HL-60/S4 treated with phorbol 12-myristate 13-acetate at 8.2 ng/mL for 4 days and 3 days (cell line): Measurements from ENCODE around the gene MYOM3.
"Not testable (repeated sequence)": the region's sequence is repeated elsewhere in the genome, so short reads cannot be mapped to it uniquely, and the experiment has no call there.

Source experiments
- in situ Hi-C: fragments of 300-500 bp; cut with MboI; formaldehyde crosslinking; loops from 2 replicates; pipeline ENCODE4 v1.15.0; 2022; ENCODE audit warnings: low sequenced_read_pairs

Gene MYOM3

DNA sequence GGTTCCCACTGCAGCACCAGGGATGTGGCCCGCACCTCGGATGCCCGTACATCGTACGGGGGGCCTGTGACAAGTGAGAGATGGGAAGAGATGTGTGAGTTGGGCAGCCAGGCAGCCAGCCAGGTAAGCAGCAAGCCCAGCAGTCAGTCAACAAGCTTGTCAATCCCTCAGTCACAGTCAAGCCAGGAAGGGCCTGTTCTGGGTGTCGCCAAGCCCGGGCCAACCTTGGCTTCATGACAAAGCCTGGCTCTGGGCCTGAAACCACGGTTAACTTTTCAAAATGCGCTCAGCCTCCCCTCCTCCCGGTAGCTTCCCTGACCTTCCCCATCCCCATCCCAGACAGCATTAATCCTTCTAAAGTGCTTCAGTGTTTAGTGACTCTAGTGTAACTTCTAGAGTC lies 31.8 kb downstream of the MYOM3 start:
- in situ Hi-C loops = loop anchor here (25.0 kb wide), 1 partner anchor 307 kb away; no protein-coding TSS in a partner anchor

DNA sequence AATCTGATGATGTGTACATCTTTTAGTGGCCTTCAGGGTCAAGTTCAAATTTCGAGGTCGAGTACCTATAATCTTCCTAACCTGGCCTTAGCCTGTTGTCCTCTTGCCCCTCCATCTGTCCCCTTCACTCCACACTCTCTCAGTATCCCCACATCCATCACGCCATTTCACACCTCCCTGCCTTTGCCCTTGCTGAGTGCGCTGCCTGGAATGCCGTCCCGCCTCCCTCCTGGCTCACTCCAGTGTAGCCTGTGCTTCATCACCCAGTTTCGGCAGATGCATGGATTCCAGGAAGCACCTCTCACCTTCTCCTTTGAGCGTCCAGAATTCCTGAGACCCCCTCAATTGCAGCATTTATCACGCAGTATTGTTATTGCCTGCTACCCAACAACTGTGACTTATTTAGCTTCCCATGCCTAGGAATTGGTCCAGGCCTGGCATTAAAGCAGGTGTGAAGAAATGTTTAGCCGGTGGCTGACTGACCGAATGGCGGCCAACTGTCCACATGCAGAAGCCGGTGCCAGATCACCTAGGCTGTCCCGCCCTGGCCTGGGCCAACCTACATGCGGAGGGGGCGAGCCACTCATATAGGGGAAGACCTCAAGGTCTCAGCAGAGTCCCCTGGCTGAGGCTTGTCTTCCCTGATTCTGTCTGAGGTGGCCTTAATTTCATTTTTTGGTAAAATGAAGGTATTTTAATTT lies 34.5 kb downstream of the MYOM3 start:
- in situ Hi-C loops = loop anchor here (25.0 kb wide), 1 partner anchor 310 kb away; no protein-coding TSS in a partner anchor

DNA sequence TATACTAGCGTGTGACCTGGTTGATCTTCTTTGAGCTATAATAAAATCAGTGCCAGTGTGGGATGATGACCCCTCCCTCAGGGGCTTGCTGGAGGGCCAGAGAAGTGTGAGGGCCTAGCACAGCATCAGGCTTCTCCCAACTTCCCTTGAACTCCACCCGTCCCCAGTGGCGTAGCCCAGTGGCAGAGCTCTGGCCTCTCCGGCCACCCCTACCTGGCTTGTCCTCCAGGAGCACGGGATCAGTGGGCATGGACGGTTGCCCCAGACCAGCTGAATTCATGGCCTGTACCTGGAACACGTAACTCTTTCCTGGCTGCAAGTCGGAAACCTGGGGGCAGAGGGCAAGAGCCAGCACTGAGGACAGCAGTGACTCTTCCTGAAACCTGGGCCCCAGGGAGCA lies 36.0 kb downstream of the MYOM3 start:
- in situ Hi-C loops = loop anchor here (25.0 kb wide), 1 partner anchor 311 kb away; no protein-coding TSS in a partner anchor

DNA sequence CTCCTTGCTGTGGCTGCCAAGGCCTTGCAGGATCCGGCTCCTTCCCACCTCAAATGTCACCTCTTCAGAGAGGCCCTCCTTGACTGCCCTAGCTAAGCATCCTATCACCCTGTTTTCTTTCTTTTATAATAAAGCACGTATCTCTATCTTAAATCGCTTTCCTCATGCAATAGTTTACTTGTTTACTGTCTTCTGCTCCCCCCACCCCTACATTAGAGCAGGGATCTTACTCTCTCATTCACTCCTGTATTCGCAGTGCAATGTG lies 36.4 kb downstream of the MYOM3 start:
- in situ Hi-C loops = loop anchor here (25.0 kb wide), 1 partner anchor 312 kb away; no protein-coding TSS in a partner anchor

DNA sequence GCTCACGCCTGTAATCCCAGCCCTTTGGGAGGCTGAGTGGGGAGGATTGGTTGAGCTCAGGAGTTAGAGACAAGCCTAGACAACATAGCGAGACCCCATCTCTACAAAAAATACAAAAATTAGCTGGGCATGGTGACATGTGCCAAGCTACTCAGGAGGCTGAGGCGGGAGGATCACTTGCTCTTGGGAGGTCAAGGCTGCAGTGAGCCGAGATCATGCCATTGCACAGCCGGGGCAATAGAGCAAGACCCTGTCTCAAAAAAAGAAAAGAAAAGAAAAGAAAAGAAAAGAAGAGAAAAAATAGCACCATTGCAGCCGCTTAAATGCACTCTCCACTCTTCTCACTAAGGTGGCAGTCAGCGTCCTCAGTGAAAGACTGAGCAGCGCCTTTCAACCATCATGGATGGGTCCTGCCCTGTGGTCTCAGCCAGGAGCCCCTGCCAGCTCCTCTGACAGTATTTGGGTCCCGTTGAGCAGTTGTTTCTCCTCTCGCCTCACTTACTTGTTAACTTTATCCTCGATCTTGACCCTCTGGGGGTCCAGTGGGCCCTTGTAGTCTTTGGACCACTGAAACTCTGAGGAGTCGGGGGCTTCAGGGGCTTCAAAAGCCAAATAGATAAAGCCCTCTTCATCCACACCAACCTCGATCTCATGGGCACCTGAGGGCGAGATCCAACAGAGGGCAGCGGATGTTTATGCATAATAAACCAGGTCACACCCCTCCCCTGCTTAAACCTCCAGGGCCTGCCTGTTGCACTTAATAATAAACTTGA lies 36.9 kb downstream of the MYOM3 start:
- in situ Hi-C loops = loop anchor here (25.0 kb wide), 1 partner anchor 312 kb away; no protein-coding TSS in a partner anchor

DNA sequence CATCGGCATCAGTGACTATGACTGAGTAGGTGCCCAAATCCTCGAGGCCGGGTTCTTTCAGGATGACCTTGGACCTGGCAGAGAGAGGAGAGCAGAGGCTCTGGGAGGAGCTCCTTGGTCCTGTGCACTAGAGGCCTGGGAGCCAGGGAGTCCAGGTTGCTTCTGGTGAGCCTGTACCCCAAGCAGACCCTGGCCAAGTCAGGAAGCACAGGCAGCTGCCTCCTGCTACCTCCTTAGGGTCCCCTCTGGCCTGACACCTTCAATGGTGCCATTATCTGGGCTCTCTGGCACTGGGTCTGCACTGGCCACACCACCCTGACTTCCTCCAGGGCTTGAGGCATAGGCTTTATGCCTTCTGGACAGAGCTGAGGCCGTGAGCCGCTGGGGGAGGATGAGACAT lies 37.7 kb downstream of the MYOM3 start:
- in situ Hi-C loops = no loop called here

DNA sequence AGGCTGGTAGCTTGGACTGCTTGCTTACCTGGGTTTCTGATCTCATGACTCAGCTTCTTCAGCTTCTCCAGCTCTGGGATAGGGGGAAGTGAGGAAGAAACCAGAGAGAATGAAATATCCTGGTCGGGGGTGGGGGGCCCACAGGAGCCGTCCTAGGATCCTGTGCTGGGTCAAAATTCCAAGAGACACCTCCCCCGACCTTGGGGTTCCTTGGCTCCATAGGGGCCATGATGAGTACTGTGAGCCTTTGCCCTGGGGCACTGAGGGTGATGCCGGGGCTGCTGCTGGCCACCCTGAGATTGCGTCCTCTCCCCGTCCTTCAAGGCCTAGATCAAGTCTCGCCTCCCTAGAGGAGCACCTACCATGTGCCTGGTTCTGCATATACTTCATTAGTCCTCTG lies 40.0 kb downstream of the MYOM3 start:
- in situ Hi-C loops = no loop called here

DNA sequence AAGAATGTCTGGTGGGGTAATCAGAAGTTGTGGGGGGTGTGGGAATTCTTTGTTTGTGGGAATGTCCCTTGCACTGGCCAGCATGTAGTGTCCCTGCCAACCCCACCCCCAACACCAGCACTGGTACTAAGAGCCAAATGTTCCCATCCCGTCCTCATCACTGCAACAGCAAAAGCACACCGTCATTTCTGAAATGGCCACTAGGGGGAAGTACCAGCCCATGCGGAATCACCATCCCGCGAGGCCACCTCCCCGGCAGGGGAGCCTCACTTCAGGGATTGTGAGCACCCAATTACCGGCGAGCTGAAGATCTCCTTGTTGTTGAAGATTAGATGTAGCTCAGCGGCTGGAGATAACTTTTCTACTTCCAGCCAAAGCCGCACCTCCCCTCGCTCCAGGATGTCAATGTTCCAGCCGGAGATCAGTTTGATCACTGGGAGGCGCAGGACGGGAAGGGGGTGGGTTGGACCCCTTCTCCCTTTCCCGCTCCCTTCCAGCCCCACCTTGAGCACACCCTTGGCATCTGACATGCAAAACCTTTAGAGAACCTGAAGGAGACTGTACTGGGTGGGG lies 41.0 kb downstream of the MYOM3 start:
- in situ Hi-C loops = no loop called here

DNA sequence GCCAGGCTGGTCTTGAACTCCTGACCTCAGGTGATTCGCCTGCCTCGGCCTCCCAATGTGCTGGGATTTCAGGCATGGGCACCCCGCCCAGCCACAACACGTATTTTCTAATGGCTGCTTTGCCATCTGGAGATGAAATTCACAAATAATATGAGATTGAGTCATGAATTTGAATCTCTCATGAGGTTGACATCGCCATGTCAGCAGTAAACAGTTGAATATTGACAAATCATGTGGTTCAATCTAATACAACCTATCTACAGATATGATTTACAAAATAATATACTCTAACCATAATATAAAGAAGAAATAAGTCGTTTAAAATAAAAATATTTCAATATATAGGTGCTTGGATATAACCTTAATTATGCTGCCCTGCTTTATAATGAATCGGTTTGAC lies 42.1 kb downstream of the MYOM3 start:
- in situ Hi-C loops = no loop called here

DNA sequence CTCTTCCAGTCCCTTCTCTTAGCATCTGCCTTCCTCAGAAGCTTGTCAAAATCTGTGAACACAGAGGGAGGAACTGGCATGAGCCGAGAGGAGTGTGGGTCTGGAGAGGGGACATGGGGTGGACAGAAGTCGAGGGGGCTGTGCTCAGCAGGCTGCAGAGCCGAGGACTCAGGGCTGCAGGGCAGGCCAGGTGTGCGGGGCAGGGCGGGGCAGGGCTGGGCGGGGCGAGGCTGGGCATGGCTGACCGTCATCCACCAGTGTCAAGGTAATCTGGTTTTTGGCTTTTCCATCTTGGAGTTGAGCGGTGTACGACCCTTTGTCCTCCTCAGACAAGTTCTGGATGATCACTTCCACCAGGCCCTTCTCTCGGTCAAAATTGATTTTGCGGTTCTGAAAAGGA lies 44.0 kb downstream of the MYOM3 start:
- in situ Hi-C loops = no loop called here

DNA sequence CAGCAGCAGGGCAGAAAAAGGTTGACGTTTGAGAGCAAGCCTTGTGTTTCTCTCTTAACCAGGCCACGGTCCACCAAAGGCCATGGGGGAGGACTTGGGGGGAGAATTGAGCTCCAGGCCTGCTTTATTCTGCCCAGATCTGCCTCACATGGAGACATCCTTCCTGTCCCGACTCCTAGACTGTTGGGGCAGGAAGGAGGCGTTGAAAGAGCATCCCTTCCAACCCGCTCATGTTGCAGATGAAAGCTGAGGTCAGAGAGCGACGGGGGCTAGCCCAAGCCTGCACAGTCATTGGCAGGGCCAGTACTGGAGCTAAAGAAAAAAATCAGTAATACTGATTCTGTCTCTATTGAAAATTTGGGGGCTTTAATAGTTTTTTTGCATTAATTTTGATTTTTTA lies 46.6 kb downstream of the MYOM3 start:
- in situ Hi-C loops = no loop called here

DNA sequence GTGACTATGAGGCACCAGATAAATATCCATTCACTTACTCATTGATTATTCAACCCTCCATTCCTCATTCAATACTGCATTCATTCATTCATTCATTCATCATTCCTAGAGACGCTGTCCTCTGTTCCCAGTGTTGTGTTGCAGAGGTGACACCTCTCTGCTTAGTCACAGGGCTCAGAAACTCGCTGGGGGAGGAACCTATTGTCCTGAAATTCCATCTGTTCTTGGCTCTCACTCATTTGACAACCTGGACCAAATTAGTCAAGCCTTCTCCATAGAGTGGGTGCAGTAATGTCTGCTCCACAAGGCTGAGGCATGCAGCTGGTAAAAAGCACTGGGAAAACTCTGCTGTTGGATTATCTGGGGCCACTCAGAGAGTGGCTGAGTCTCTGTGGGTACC lies 49.7 kb downstream of the MYOM3 start:
- in situ Hi-C loops = no loop called here

DNA sequence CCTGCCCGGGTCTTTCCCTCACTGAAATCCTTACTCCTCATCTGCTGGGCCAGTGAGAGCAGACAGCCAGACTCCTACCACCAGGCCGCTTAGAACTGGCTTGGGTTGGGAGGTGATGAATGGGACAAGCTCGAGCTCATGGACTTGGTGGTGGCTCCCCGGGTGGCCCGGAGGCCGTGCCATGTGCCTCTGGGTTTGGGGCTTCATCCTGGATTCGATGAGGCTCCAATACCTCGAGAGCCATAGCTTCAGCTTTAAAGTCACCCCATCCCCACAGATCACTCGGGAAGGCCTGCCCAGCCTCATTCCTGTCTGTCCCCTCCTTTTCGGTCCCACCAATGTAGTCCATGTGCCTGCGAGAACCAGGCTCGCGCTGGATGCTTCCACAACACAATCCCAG lies 51.5 kb downstream of the MYOM3 start:
- in situ Hi-C loops = no loop called here

DNA sequence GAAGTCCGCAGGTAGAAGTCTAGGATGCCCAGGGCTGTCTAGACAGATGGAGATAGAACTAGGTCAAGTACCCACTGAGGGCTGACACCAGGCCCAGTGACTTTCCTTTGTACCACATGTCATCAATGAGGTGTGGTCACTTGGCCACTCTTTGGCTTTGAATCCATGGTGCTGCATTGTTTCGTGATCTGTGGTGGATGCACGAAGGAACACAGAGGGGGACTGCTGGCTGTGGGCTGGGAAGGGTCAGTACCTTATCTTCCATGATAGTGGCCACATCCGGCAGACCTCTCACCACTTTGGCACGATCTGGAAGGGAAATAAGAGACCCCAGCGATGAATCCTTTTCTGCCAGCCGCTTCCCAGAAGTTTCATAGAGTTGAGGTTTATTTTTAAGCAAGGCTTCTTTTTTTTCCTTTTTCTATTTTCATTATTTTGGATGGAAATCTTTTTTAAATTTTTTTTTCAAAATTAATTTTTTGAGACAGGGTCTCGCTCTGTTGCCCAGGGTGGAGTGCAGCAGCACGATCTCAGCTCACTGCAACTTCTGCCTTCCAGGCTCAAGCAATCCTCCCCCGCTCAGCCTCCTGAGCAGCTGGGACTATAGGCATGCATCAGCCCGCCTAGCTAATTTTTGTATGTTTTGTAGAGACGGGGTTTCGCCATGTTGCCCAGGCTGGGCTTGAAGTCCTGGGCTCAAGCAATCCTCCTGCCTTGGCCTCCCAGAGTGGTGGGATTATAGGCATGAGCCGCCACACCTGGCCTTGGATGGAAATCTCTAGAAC lies 53.1 kb downstream of the MYOM3 start:
- in situ Hi-C loops = no loop called here

DNA sequence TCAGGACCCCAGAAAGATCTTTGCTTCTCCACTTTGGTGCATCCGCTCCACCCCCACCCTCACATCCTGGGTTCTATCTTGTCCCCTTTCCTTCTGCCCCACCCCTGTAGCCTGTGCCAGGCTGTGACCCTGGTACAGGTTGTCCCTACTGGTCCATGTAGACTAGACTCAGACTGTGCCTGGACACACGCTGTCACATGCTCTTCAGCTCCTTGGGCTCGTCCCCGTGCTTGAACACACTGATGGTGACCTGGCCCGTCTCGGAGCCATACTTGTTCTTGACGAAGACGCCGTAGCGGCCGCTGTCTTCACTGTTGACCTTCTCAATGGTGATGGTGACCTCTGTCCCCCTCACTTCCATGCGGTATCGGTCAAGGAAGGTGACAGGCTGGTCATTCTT lies 54.8 kb downstream of the MYOM3 start:
- in situ Hi-C loops = no loop called here

DNA sequence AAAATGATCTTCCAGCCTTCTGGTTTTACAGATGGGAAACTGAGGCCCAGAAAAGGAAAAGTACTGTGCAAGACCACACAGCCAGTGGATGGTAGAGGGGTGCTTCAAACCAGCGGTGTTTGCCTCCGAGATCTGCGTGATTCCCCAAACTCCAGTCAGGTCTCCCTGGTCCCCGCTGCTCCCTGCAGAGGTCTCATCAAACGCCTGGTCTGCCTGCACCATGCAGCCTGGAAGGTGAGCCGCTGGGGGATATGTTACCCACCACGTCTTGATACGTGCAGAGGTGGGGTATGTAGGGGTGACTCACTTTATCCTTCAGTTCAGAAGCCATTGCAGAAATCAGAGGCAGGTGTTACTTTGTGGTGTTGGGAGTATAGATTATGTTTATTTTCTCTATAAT lies 56.3 kb downstream of the MYOM3 start:
- in situ Hi-C loops = no loop called here

DNA sequence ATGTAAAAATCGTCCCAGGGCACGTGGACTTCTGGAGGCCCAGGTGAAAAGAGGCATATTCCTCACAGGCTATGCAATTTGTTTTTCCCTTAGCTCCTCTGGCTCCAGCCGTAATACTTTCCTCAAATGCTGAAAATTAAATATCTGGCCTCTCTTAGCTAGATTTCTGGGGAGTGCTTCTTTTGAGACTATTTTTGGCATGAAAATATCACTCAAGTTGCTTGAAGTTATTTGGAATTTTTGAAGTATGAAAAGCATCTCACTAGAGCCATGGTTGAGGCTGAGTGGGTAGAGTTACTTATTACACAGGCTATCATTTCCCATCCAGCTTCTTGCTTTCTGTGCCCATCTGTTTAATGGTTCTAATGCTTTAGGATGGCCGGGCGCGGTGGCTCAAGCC lies 59.7 kb downstream of the MYOM3 start:
- in situ Hi-C loops = no loop called here

DNA sequence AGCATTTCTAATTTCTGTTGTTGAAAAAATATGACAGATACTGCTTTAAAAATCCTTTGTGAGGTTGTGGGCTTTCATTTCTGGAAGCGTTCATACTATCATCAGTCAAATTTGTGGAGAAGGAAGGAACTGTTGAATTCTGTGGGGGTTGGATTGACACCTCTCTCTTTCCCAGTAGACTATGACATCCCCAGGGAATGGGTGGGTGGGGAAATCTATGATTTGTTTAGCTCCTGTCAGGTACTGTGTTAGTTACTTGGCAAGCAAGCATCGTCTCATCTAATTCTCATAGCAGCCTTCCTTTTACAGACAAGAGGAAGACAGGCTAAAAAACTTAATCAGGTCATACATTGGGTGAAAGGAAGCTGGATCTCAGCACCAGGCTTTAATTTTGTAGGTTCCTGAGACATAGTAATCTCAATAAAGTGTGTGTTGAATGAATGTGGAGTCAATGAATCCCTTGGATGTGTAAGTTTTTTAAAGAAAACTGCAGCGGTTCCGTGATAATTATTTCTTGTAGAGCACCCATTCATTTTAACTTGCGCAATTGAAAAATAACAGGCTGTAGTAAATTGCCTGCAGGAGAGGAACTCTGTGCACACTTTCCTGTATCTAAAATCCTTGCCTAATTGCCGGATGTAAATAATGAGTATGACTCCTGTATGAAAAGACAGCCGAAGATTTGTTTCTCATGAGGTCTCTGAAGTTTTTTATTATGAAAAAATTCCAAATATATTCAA lies 60.6 kb downstream of the MYOM3 start:
- in situ Hi-C loops = no loop called here

DNA sequence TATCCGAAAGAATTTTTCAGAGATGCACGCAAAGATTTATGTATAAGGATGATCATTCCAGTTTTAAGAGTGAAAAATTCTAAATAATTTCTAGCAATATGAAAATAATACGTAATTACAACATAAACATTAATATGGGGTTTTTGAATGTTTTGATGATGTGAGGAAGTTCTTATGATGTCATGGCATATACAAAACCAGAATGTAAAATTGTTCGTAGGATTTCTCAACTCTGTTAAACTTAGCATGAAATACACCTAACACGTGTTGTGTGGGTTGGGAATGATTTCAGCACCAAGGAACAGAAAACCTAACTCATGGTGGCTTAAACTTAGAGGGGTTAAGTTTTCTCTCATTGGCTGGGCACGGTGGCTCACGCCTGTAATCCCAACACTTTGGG lies 62.2 kb downstream of the MYOM3 start:
- in situ Hi-C loops = no loop called here

DNA sequence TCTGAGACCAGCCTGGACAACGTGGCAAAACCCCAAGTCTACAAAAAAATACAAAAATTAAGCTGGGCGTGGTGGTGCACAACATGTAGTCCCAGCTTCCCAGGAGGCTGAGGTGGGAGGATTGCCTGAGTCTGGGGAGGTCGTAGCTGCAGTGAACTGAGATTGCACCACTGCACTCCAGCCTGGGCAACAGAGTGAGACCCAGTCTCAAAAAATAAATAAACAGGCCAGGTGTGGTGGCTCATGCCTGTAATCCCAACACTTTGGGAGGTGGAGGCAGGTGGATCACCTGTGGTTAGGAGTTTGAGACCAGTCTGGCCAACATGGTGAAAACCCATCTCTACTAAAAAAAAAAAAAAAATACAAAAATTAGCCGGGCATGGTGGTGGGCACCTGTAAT lies 63.0 kb downstream of the MYOM3 start:
- in situ Hi-C loops = not testable (repeated sequence)
